Gastrocnemius medialis (tissue), 4 donors: ENCODE measurements around the gene IL5RA. TPM values are rescaled to one million over a fixed set of nuclear protein-coding genes. Genes with fewer than 3 reads are reported as not detected.

Source experiments
- ATAC-seq, 2 donors: fragments of 150-250 bp; one replicate each; pipeline ENCODE4 v1.9.1; 2016
- DNase-seq, 2 donors: peaks; one replicate each; pipeline ENCODE4 v3.0.0-alpha.2; 2019
- H3K27ac ChIP-seq, 4 donors: fragments of 200-600 bp; sonication (generic); 1 replicate in 1 of 4; 2 replicates in 3 of 4; pipeline ENCODE4 v1.5.1; 2016 to 2018; ENCODE audit warnings: mild to moderate bottlenecking in 2 of 4, moderate library complexity in 1 of 4
- H3K27me3 ChIP-seq, 3 donors: fragments of 200-600 bp; sonication (generic) in 2 of 3; 1 replicate in 1 of 3; 2 replicates in 2 of 3; pipeline versions ENCODE4 v1.5.1 to v1.6.0; 2016 to 2019; ENCODE audit warnings: mild to moderate bottlenecking in 1 of 3, moderate library complexity in 1 of 3
- H3K36me3 ChIP-seq, 2 donors: fragments of 200-600 bp; sonication (generic) in 1 of 2; one replicate each; pipeline ENCODE4 v1.5.1; 2017 to 2018
- H3K4me1 ChIP-seq, 2 donors: fragments of 200-600 bp; sonication (generic) in 1 of 2; one replicate each; pipeline ENCODE4 v1.5.1; 2016 to 2017; ENCODE audit warnings: mild to moderate bottlenecking in 2 of 2
- H3K4me3 ChIP-seq, 4 donors: fragments of 200-600 bp; sonication (generic) in 3 of 4; 1 replicate in 1 of 4; 2 replicates in 3 of 4; pipeline ENCODE4 v1.5.1; 2016 to 2019; ENCODE audit warnings: mild to moderate bottlenecking in 2 of 4
- H3K9me3 ChIP-seq, 3 donors: fragments of 200-600 bp; sonication (generic) in 2 of 3; 1 replicate in 1 of 3; 2 replicates in 2 of 3; pipeline ENCODE4 v1.5.1; 2016 to 2019
- CTCF ChIP-seq, 5 experiments: fragments of 450-650 bp in 3 of 5; fragments of 200-600 bp in 2 of 5; sonication (generic) in 2 of 5; IDR thresholded peaks in 4 of 5; conservative IDR thresholded peaks in 1 of 5; 1 replicate in 4 of 5; 2 replicates in 1 of 5; pipeline ENCODE4 v1.5.1; 2016 to 2019; ENCODE audit warnings: antibody characterized with exemption in 5 of 5, mild to moderate bottlenecking in 3 of 5, moderate library complexity in 3 of 5
- POLR2A ChIP-seq, 2 donors: fragments of 450-650 bp; IDR thresholded peaks; one replicate each; pipeline ENCODE4 v1.6.1; 2017; ENCODE audit warnings: antibody characterized with exemption in 2 of 2, mild to moderate bottlenecking in 2 of 2, moderate library complexity in 2 of 2
- in situ Hi-C, 4 donors: fragments of 200-750 bp; cut with MboI; loops; one replicate each; pipeline versions ENCODE4 v1.15.0 to v1.8.0; 2017; ENCODE audit warnings: low sequenced_read_pairs in 4 of 4
- intact Hi-C: fragments of 100-400 bp; cut with DNase I; formaldehyde crosslinking; loops from one replicate; pipeline ENCODE4 v1.15.1; 2023; ENCODE audit warnings: low total_unique reads
- total RNA-seq, 4 donors: library from RNA; depleted of rRNA; stranded (reverse); fragments of >200 nt; gene quantifications; one replicate each; pipeline versions ENCODE4 v1.1.0 to v1.2.3, GENCODE V29; 2016

The IL5RA gene
- total RNA-seq, 4 donors from 2014 or later, result not detected

- Histone ChIP-seq H3K4me1 (no peaks in the 10 kb centered on the region), H3K27me3 (no peaks in the 10 kb centered on the region), H3K9me3 (no peaks in the 10 kb centered on the region), H3K36me3 (no peaks in the 10 kb centered on the region), H3K27ac (no peak overlapping the region), H3K4me3 (no peak overlapping the region)
- intact Hi-C loops, result no loop called here
- no peak for ATAC-seq
- no peak for DNase-seq
- in situ Hi-C loops, result no loop called here
- TF ChIP-seq POLR2A (IDR thresholded peaks at IDR 0.05), result no peak
- TF ChIP-seq CTCF (IDR thresholded peaks at IDR 0.05 in 4 of 5, conservative IDR thresholded peaks at IDR 0.05 in 1 of 5), result no peak
These were observed 4.9 kb downstream of the IL5RA start for GRCh38 chr3:3105246-3105645.

- H3K27me3 ChIP-seq, result no peaks in the 10 kb centered on the region
- DNase-seq, result no peak
- no peak for ATAC-seq
- intact Hi-C loops, result no loop called here
- no peak overlapping the region for H3K27ac ChIP-seq
- no peaks in the 10 kb centered on the region for H3K36me3 ChIP-seq
- H3K4me1 ChIP-seq, result no peaks in the 10 kb centered on the region
- H3K9me3 ChIP-seq, result no peaks in the 10 kb centered on the region
- no peak overlapping the region for H3K4me3 ChIP-seq
- in situ Hi-C loops, result no loop called here
- no peak for TF ChIP-seq CTCF (IDR thresholded peaks at IDR 0.05 in 4 of 5, conservative IDR thresholded peaks at IDR 0.05 in 1 of 5)
- TF ChIP-seq POLR2A (IDR thresholded peaks at IDR 0.05), result no peak
These were observed 7.4 kb downstream of the IL5RA start for GRCh38 chr3:3102751-3103150.

GRCh38 chr3:3101660-3102458 lies 8.3 kb downstream of the IL5RA start:
- no peaks in the 10 kb centered on the region for H3K4me1 ChIP-seq
- no peaks in the 10 kb centered on the region for H3K36me3 ChIP-seq
- ATAC-seq (no peak), DNase-seq (no peak)
- no peaks in the 10 kb centered on the region for H3K27me3 ChIP-seq
- no peaks in the 10 kb centered on the region for H3K9me3 ChIP-seq
- in situ Hi-C loops (no loop called here), intact Hi-C loops (no loop called here)
- H3K27ac ChIP-seq, result no peak overlapping the region
- no peak for TF ChIP-seq CTCF (IDR thresholded peaks at IDR 0.05 in 4 of 5, conservative IDR thresholded peaks at IDR 0.05 in 1 of 5)
- no peak for TF ChIP-seq POLR2A (IDR thresholded peaks at IDR 0.05)
- no peak overlapping the region for H3K4me3 ChIP-seq

GRCh38 chr3:3097958-3098357 lies 12.2 kb downstream of the IL5RA start:
- intact Hi-C loops, result no loop called here
- no peak for ATAC-seq

More at GRCh38 chr3:3097958-3098357, 12.2 kb downstream of the IL5RA start:
- no peak for DNase-seq
- Histone ChIP-seq H3K4me3 (no peak overlapping the region), H3K4me1 (no peaks in the 10 kb centered on the region), H3K27me3 (no peaks in the 10 kb centered on the region), H3K9me3 (no peaks in the 10 kb centered on the region), H3K36me3 (no peaks in the 10 kb centered on the region), H3K27ac (no peak overlapping the region)
- no peak for TF ChIP-seq CTCF (IDR thresholded peaks at IDR 0.05 in 4 of 5, conservative IDR thresholded peaks at IDR 0.05 in 1 of 5)
- no peak for TF ChIP-seq POLR2A (IDR thresholded peaks at IDR 0.05)
- in situ Hi-C loops, result no loop called here
